ENCODE measurements around the gene CAST. TPM values are rescaled to one million over a fixed set of nuclear protein-coding genes. Genes with fewer than 3 reads are reported as not detected.

Gene CAST
- total RNA-seq, 1 experiment from 2014 or later = 52.3 TPM

- no peak for TF ChIP-seq CTCF (conservative IDR thresholded peaks at IDR 0.05)
- Mint-ChIP-seq H3K4me1 (no peaks in the 10 kb centered on the region), H3K4me3 (no peak overlapping the region), H3K36me3 (ENCODE audit: insufficient read depth in 1 of 3, low read depth in 3 of 3) (no peaks in the 10 kb centered on the region), H3K9me3 (no peaks in the 10 kb centered on the region), H3K27ac (no peak overlapping the region; a peak in 1 of 7 replicates), H3K27me3 (ENCODE audit: low read depth) (no peaks in the 10 kb centered on the region)
- Histone ChIP-seq H3K23me2 (ENCODE audit: insufficient read length, low read depth, low read length, poor library complexity, severe bottlenecking) (no peaks in the 10 kb centered on the region), H2BK12ac (ENCODE audit: insufficient read length, low read depth, low read length) (no peak overlapping the region), H4K5ac (ENCODE audit: insufficient read length, low read depth, low read length) (no peak overlapping the region), H3K9me3 (ENCODE audit: control insufficient read depth, low read depth, low read length) (no peaks in the 10 kb centered on the region), H3K4me2 (ENCODE audit: insufficient read depth, insufficient read length, low read length) (no peak overlapping the region), H2BK5ac (ENCODE audit: insufficient read length, low read length) (no peak overlapping the region), H2AK5ac (ENCODE audit: insufficient read length, low read length) (no peak overlapping the region), H2BK20ac (ENCODE audit: low read depth, low read length, poor library complexity, severe bottlenecking) (no peak overlapping the region), H3K14ac (ENCODE audit: insufficient read depth, low read length) (no peak overlapping the region), H4K91ac (ENCODE audit: insufficient read length, low read depth, low read length) (no peak overlapping the region), H3K4ac (ENCODE audit: low read depth, low read length) (no peak overlapping the region), H3K79me2 (ENCODE audit: insufficient read depth, low read length) (no peaks in the 10 kb centered on the region), H2BK120ac (ENCODE audit: low read depth, low read length, poor library complexity, severe bottlenecking) (no peak overlapping the region), H3K79me1 (ENCODE audit: insufficient read depth, low read depth, low read length, poor library complexity, severe bottlenecking) (no peaks in the 10 kb centered on the region), H3K27me3 (ENCODE audit: insufficient read depth, low read length) (no peaks in the 10 kb centered on the region), H3K23ac (ENCODE audit: insufficient read length, low read depth, low read length) (no peak overlapping the region), H3K27ac (ENCODE audit: insufficient read length, low read depth, low read length) (no peak overlapping the region), H4K8ac (replicated peaks; ENCODE audit: insufficient read length, low read depth, low read length) (no peak overlapping the region), H3K4me1 (ENCODE audit: insufficient read depth, low read length) (no peaks in the 10 kb centered on the region), H4K20me1 (ENCODE audit: control insufficient read depth, insufficient read depth, insufficient read length) (no peaks in the 10 kb centered on the region), H3K9ac (ENCODE audit: extremely low read depth, insufficient read length, low read length) (no peak overlapping the region), H3K18ac (ENCODE audit: insufficient read length, low read depth, low read length) (no peak overlapping the region), H2BK15ac (ENCODE audit: low read depth, low read length) (no peak overlapping the region), H3T11ph (ENCODE audit: low read length) (no peak overlapping the region), H3K56ac (ENCODE audit: insufficient read length, low read depth, low read length) (no peak overlapping the region), H2AFZ (ENCODE audit: low read length) (no peak overlapping the region)
- WGBS (ENCODE audit: extremely low coverage, insufficient read length, low lambda C conversion rate) = no CpG with 5 or more reads among the region's 5 CpGs
- DNase-seq = no peak
These were observed 24.9 kb downstream of the CAST start for GRCh38 chr5:96687080-96687479.

All from H9 (cell line).